Measurements from ENCODE around the gene KCNQ4. TPM values are rescaled to one million over a fixed set of nuclear protein-coding genes. Genes with fewer than 3 reads are reported as not detected.

Gene KCNQ4
- total and polyA plus RNA-seq, 2 of the 8 experiments (the other 6 are each of a cell fraction or from before 2014, with no cell fraction given), result 2.2 to 3.9 TPM

- H4K5ac ChIP-seq (ENCODE audit: insufficient read length, low read depth, low read length), result no peak overlapping the region
- H3K27me3 ChIP-seq (replicated peaks in 1 of 4; ENCODE audit: control insufficient read depth in 3 of 4, extremely low read depth in 1 of 4, insufficient read depth in 3 of 4, low read length in 3 of 4), result peaks cover 0 to 35% (median 27%) of the 10 kb centered on the region in 4 experiments; a peak in 6 of 7 replicates
- ChIA-PET CTCF (ENCODE audit: partially characterized antibody) (interaction anchor here (0.6 to 14.3 kb wide), 13 partner anchors 8 to 177 kb away, joined by 3 to 325 read pairs (median 5); no protein-coding TSS in a partner anchor), POLR2A (ENCODE audit: partially characterized antibody) (interaction anchor here (1.2 to 3.9 kb wide), 6 partner anchors 9 to 174 kb away, joined by 3 to 22 read pairs (median 5); no protein-coding TSS in a partner anchor)
- peaks cover 2 to 7% of the 10 kb centered on the region in 2 experiments for H4K20me1 ChIP-seq (replicated peaks in 1 of 2; ENCODE audit: control insufficient read depth in 1 of 2, insufficient read depth in 2 of 2, low read length in 2 of 2)
- H3K36me3 ChIP-seq (ENCODE audit: control insufficient read depth in 2 of 4, insufficient read depth in 4 of 4, low read length in 3 of 4), result no peaks in the 10 kb centered on the region
- H2BK5ac ChIP-seq (ENCODE audit: low read depth, low read length), result no peak overlapping the region
- no peak for FAIRE-seq
- 95% methylated on average over 2 of the region's 2 CpGs; no CpG with 5 or more reads in 1 of the 2 experiments for WGBS, 2 experiments (ENCODE audit: extremely low coverage in 1 of 2, insufficient coverage in 1 of 2, insufficient read length in 1 of 2, insufficient replicate concordance in 2 of 2, low coverage in 1 of 2, low lambda C conversion rate in 2 of 2, missing lambda C conversion rate in 1 of 2)
- H3K14ac ChIP-seq (ENCODE audit: insufficient read length), result no peak overlapping the region
- no peak overlapping the region for H3K4me3 ChIP-seq (ENCODE audit: extremely low read depth in 1 of 4, insufficient read depth in 2 of 4, low read depth in 3 of 4, low read length in 4 of 4)
- no peak overlapping the region for H2BK120ac ChIP-seq (replicated peaks; ENCODE audit: low read depth, low read length)
- no peak overlapping the region; a peak in 1 of 4 replicates for H3K4me2 ChIP-seq (ENCODE audit: insufficient read depth in 1 of 2, low read depth in 2 of 2, low read length in 2 of 2)
- no peak overlapping the region for H4K91ac ChIP-seq (replicated peaks; ENCODE audit: insufficient read length, low read length)
- 0 out of 2 replicates have a peak overlapping the region, but pooled peaks have one; percentile 43 for H2BK12ac ChIP-seq (ENCODE audit: low read depth, low read length)
- no peak overlapping the region for H3K4ac ChIP-seq (replicated peaks; ENCODE audit: insufficient read length, low read depth, low read length)
- H4K8ac ChIP-seq (ENCODE audit: extremely low read depth, insufficient read depth, low read length), result no peak overlapping the region
- H3K4me1 ChIP-seq (replicated peaks in 1 of 4; ENCODE audit: control insufficient read depth in 3 of 4, insufficient read depth in 4 of 4, low read length in 3 of 4), result peaks cover 0 to 23% (median 17%) of the 10 kb centered on the region in 4 experiments; a peak in 6 of 7 replicates
- TF ChIP-seq KDM1A (IDR thresholded peaks at IDR 0.05; ENCODE audit: borderline replicate concordance, low read length) (peak; percentile 70; the same call in 1 of the 2 replicates), PHF8 (conservative IDR thresholded peaks at IDR 0.05; ENCODE audit: low read depth, low read length) (no peak)
- H2AFZ ChIP-seq (ENCODE audit: low read length), result no peak overlapping the region
- no peak for DNase-seq (ENCODE audit: low read depth in 1 of 2, low spot score in 2 of 2)
- H2BK15ac ChIP-seq (ENCODE audit: low read length), result no peak overlapping the region
- no peaks in the 10 kb centered on the region for H3K79me2 ChIP-seq (ENCODE audit: control insufficient read depth in 1 of 2, insufficient read depth in 2 of 2, low read length in 2 of 2)
- H2BK20ac ChIP-seq (ENCODE audit: low read length), result no peak overlapping the region
- no peak overlapping the region for H3K23ac ChIP-seq (ENCODE audit: insufficient read length)
- no peaks in the 10 kb centered on the region for H3K79me1 ChIP-seq (ENCODE audit: low read depth, low read length)
- H3K9ac ChIP-seq (replicated peaks in 1 of 4; ENCODE audit: extremely low read depth in 1 of 4, low read depth in 3 of 4, low read length in 3 of 4), result no peak overlapping the region
- H3K9me3 ChIP-seq (ENCODE audit: insufficient read depth in 2 of 2, low read depth in 1 of 2, low read length in 1 of 2), result peaks cover 1 to 2% of the 10 kb centered on the region in 2 experiments; a peak in 1 of 4 replicates
- H3K23me2 ChIP-seq (ENCODE audit: low read depth, low read length), result peaks cover 21% of the 10 kb centered on the region; the same call in 1 of the 2 replicates
- H3K18ac ChIP-seq (ENCODE audit: extremely low read depth, low read length), result no peak overlapping the region
- no peak overlapping the region for H3K56ac ChIP-seq (replicated peaks; ENCODE audit: insufficient read length, low read depth, low read length)
- H3K27ac ChIP-seq (ENCODE audit: low read depth, low read length), result no peak overlapping the region
- no peak overlapping the region for H2AK5ac ChIP-seq (ENCODE audit: low read depth, low read length)
Observed at GRCh38 chr1:40781608-40781971, 2.0 kb upstream of the KCNQ4 start.
